ENCODE data around the gene KDM5B.
"Not testable (repeated sequence)": the region's sequence is repeated elsewhere in the genome, so short reads cannot be mapped to it uniquely, and the experiment has no call there.

KDM5B gene

GRCh38 chr1:202802998-202803932 is 5.0 kb downstream of the KDM5B start:
- WGBS, 2 experiments (ENCODE audit: insufficient coverage in 2 of 2): 99 to 100% methylated on average over 9 to 13 of the region's 15 CpGs
- Histone ChIP-seq H3K4me1 (ENCODE audit: control insufficient read depth, insufficient read depth, low read length, poor library complexity, severe bottlenecking) (peaks cover 6% of the 10 kb centered on the region), H3K27ac (ENCODE audit: low read depth, low read length, severe bottlenecking) (no peak overlapping the region)

GRCh38 chr1:202802034-202802433 is 6.2 kb downstream of the KDM5B start:
- Histone ChIP-seq H3K36me3 (ENCODE audit: control insufficient read depth, insufficient read depth, low read length) (peaks cover 32% of the 10 kb centered on the region), H3K4me3 (ENCODE audit: extremely low read depth, insufficient read depth, low read length, poor library complexity, severe bottlenecking) (no peak overlapping the region), H3K4me1 (ENCODE audit: control insufficient read depth, insufficient read depth, low read length, poor library complexity, severe bottlenecking) (peaks cover 6% of the 10 kb centered on the region), H3K27ac (ENCODE audit: low read depth, low read length, severe bottlenecking) (no peak overlapping the region), H3K9me3 (ENCODE audit: control insufficient read depth, low read length) (no peaks in the 10 kb centered on the region)
- WGBS, 2 experiments (ENCODE audit: insufficient coverage in 2 of 2): 100% methylated on average over 1 of the region's 2 CpGs; no CpG with 5 or more reads in 1 of the 2 experiments

More at GRCh38 chr1:202802998-202803932, 5.0 kb downstream of the KDM5B start:
- Histone ChIP-seq H3K9me3 (ENCODE audit: control insufficient read depth, low read length) (no peaks in the 10 kb centered on the region), H3K4me3 (ENCODE audit: extremely low read depth, insufficient read depth, low read length, poor library complexity, severe bottlenecking) (no peak overlapping the region), H3K36me3 (ENCODE audit: control insufficient read depth, insufficient read depth, low read length) (peaks cover 21% of the 10 kb centered on the region)

GRCh38 chr1:202801175-202801574 is 7.0 kb downstream of the KDM5B start:
- Histone ChIP-seq H3K27ac (ENCODE audit: low read depth, low read length, severe bottlenecking) (no peak overlapping the region), H3K36me3 (ENCODE audit: control insufficient read depth, insufficient read depth, low read length) (peaks cover 40% of the 10 kb centered on the region), H3K4me1 (ENCODE audit: control insufficient read depth, insufficient read depth, low read length, poor library complexity, severe bottlenecking) (peaks cover 6% of the 10 kb centered on the region), H3K4me3 (ENCODE audit: extremely low read depth, insufficient read depth, low read length, poor library complexity, severe bottlenecking) (no peak overlapping the region), H3K9me3 (ENCODE audit: control insufficient read depth, low read length) (no peaks in the 10 kb centered on the region)
- WGBS, 2 experiments (ENCODE audit: insufficient coverage in 2 of 2): 100% methylated on average over 1 to 2 of the region's 2 CpGs

GRCh38 chr1:202800742-202801141 is 7.5 kb downstream of the KDM5B start:
- H3K4me3 ChIP-seq (ENCODE audit: extremely low read depth, insufficient read depth, low read length, poor library complexity, severe bottlenecking): no peak overlapping the region
- H3K36me3 ChIP-seq (ENCODE audit: control insufficient read depth, insufficient read depth, low read length): peaks cover 41% of the 10 kb centered on the region
- WGBS, 2 experiments (ENCODE audit: insufficient coverage in 2 of 2): no CpG with 5 or more reads among the region's 1 CpG
- H3K27ac ChIP-seq (ENCODE audit: low read depth, low read length, severe bottlenecking): no peak overlapping the region
- peaks cover 6% of the 10 kb centered on the region for H3K4me1 ChIP-seq (ENCODE audit: control insufficient read depth, insufficient read depth, low read length, poor library complexity, severe bottlenecking)
- H3K9me3 ChIP-seq (ENCODE audit: control insufficient read depth, low read length): no peaks in the 10 kb centered on the region

- Histone ChIP-seq H3K4me1 (ENCODE audit: control insufficient read depth, insufficient read depth, low read length, poor library complexity, severe bottlenecking) (peaks cover 6% of the 10 kb centered on the region), H3K27ac (ENCODE audit: low read depth, low read length, severe bottlenecking) (no peak overlapping the region), H3K9me3 (ENCODE audit: control insufficient read depth, low read length) (no peaks in the 10 kb centered on the region), H3K36me3 (ENCODE audit: control insufficient read depth, insufficient read depth, low read length) (peaks cover 46% of the 10 kb centered on the region), H3K4me3 (ENCODE audit: extremely low read depth, insufficient read depth, low read length, poor library complexity, severe bottlenecking) (no peak overlapping the region)
- 93 to 100% methylated on average over 2 to 5 of the region's 6 CpGs for WGBS, 2 experiments (ENCODE audit: insufficient coverage in 2 of 2)
Measured at GRCh38 chr1:202798792-202799331, 9.4 kb downstream of the KDM5B start.

GRCh38 chr1:202798260-202798659 is 10.0 kb downstream of the KDM5B start:
- Histone ChIP-seq H3K4me3 (ENCODE audit: extremely low read depth, insufficient read depth, low read length, poor library complexity, severe bottlenecking) (no peak overlapping the region), H3K4me1 (ENCODE audit: control insufficient read depth, insufficient read depth, low read length, poor library complexity, severe bottlenecking) (peaks cover 5% of the 10 kb centered on the region), H3K36me3 (ENCODE audit: control insufficient read depth, insufficient read depth, low read length) (peaks cover 51% of the 10 kb centered on the region), H3K27ac (ENCODE audit: low read depth, low read length, severe bottlenecking) (no peak overlapping the region), H3K9me3 (ENCODE audit: control insufficient read depth, low read length) (no peaks in the 10 kb centered on the region)
- no CpG with 5 or more reads among the region's 4 CpGs for WGBS, 2 experiments (ENCODE audit: insufficient coverage in 2 of 2)

GRCh38 chr1:202796670-202797069 is 11.6 kb downstream of the KDM5B start:
- H3K36me3 ChIP-seq (ENCODE audit: control insufficient read depth, insufficient read depth, low read length): peaks cover 59% of the 10 kb centered on the region
- no peak overlapping the region for H3K4me3 ChIP-seq (ENCODE audit: extremely low read depth, insufficient read depth, low read length, poor library complexity, severe bottlenecking)
- no peak overlapping the region for H3K27ac ChIP-seq (ENCODE audit: low read depth, low read length, severe bottlenecking)
- no peaks in the 10 kb centered on the region for H3K4me1 ChIP-seq (ENCODE audit: control insufficient read depth, insufficient read depth, low read length, poor library complexity, severe bottlenecking)
- WGBS, 2 experiments (ENCODE audit: insufficient coverage in 2 of 2): 98% methylated on average over 6 of the region's 7 CpGs
- no peaks in the 10 kb centered on the region for H3K9me3 ChIP-seq (ENCODE audit: control insufficient read depth, low read length)

- WGBS, 2 experiments (ENCODE audit: insufficient coverage in 2 of 2): 91 to 92% methylated on average over 2 to 4 of the region's 6 CpGs
- peaks cover 57% of the 10 kb centered on the region for H3K36me3 ChIP-seq (ENCODE audit: control insufficient read depth, insufficient read depth, low read length)
- not testable (repeated sequence) for H3K27ac ChIP-seq (ENCODE audit: low read depth, low read length, severe bottlenecking)
Measured at GRCh38 chr1:202794931-202795330, 13.3 kb downstream of the KDM5B start.

GRCh38 chr1:202794051-202794740 is 14.0 kb downstream of the KDM5B start:
- Histone ChIP-seq H3K9me3 (ENCODE audit: control insufficient read depth, low read length) (no peaks in the 10 kb centered on the region), H3K36me3 (ENCODE audit: control insufficient read depth, insufficient read depth, low read length) (peaks cover 57% of the 10 kb centered on the region), H3K4me1 (ENCODE audit: control insufficient read depth, insufficient read depth, low read length, poor library complexity, severe bottlenecking) (no peaks in the 10 kb centered on the region)

More at GRCh38 chr1:202794931-202795330, 13.3 kb downstream of the KDM5B start:
- not testable (repeated sequence) for H3K9me3 ChIP-seq (ENCODE audit: control insufficient read depth, low read length); H3K4me1 ChIP-seq (ENCODE audit: control insufficient read depth, insufficient read depth, low read length, poor library complexity, severe bottlenecking); H3K4me3 ChIP-seq (ENCODE audit: extremely low read depth, insufficient read depth, low read length, poor library complexity, severe bottlenecking)

GRCh38 chr1:202791077-202791747 is 17.0 kb downstream of the KDM5B start:
- Histone ChIP-seq H3K9me3 (ENCODE audit: control insufficient read depth, low read length) (no peaks in the 10 kb centered on the region), H3K36me3 (ENCODE audit: control insufficient read depth, insufficient read depth, low read length) (peaks cover 33% of the 10 kb centered on the region), H3K4me3 (ENCODE audit: extremely low read depth, insufficient read depth, low read length, poor library complexity, severe bottlenecking) (no peak overlapping the region), H3K27ac (ENCODE audit: low read depth, low read length, severe bottlenecking) (no peak overlapping the region), H3K4me1 (ENCODE audit: control insufficient read depth, insufficient read depth, low read length, poor library complexity, severe bottlenecking) (no peaks in the 10 kb centered on the region)
- 80 to 100% methylated on average over 1 of the region's 4 CpGs for WGBS, 2 experiments (ENCODE audit: insufficient coverage in 2 of 2)

More at GRCh38 chr1:202794051-202794740, 14.0 kb downstream of the KDM5B start:
- H3K27ac ChIP-seq (ENCODE audit: low read depth, low read length, severe bottlenecking): no peak overlapping the region
- no peak overlapping the region for H3K4me3 ChIP-seq (ENCODE audit: extremely low read depth, insufficient read depth, low read length, poor library complexity, severe bottlenecking)

Measured in mesodermal cell (in vitro differentiated cells).